Anterior cingulate cortex (tissue), 58 donors: ENCODE measurements around the gene EDIL3.

ENCODE experiments used
- DNase-seq, 58 donors: peaks; one replicate each; lab custom pipeline; 2025; lab: John Stamatoyannopoulos, UW

The EDIL3 gene

GRCh38 chr5:84384604-84385575, at the start of gene EDIL3:
Gene EDIL3, minus strand, starts transcription at chr5:84384880. Its CDS starts 506 bp downstream, at chr5:84384374.
- peak in 55 of 58 donors; percentile 12 to 87 (median 66) for DNase-seq

GRCh38 chr5:84433461-84433860, 48.8 kb upstream of the EDIL3 start:
- DNase-seq = no peak

GRCh38 chr5:84430863-84431663, 46.4 kb upstream of the EDIL3 start:
- peak in 34 of 58 donors; percentile 0 to 74 (median 25) for DNase-seq

GRCh38 chr5:84430079-84430478, 45.4 kb upstream of the EDIL3 start:
- DNase-seq = no peak

DNA sequence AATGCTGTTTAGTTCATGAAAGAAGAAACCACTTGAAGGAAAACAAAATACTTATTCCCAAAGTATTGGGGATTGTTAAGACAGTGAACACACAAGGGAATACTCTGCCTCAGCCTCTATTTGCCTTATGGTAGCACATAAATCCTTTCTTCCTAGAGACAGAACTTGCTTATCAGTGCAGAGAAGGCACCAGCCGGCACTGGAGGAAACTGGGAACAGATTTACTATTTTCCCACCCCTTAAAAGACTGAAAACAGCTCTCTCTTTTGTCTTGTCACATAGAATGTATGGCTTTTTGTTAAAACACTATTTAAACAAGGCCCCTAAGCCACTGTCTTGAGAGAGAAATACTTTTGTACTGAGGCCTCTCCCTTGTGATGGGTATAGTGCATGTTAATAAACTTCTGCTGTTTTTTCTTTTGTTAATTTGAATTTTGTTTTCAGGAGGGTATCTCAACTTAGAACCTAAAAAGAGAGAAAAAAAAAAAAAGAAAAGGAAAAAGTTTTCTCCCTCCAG, 40.7 kb upstream of the EDIL3 start:
- no peak for DNase-seq

- DNase-seq = no peak
Measured at GRCh38 chr5:84419742-84420141, 35.1 kb upstream of the EDIL3 start.

GRCh38 chr5:84411832-84412605, 27.3 kb upstream of the EDIL3 start:
- no peak for DNase-seq

DNA sequence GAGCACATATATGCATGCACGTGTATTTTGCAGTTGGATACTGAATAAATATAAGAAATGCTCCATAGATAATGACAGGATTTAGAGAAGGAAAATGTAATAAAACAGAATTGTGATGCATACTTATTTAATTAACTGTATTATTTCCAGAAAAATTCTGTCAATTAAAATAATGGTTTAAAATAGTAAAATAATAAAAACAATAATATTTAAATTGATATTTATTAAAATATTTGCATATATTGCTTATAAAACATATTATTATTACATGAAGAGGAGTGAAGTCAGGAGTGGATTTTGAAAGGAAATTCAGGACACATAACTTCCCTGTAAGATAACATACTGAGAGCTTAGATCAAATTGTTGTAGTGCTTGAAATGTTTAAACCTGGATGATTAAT, 21.4 kb upstream of the EDIL3 start:
- no peak for DNase-seq

DNA sequence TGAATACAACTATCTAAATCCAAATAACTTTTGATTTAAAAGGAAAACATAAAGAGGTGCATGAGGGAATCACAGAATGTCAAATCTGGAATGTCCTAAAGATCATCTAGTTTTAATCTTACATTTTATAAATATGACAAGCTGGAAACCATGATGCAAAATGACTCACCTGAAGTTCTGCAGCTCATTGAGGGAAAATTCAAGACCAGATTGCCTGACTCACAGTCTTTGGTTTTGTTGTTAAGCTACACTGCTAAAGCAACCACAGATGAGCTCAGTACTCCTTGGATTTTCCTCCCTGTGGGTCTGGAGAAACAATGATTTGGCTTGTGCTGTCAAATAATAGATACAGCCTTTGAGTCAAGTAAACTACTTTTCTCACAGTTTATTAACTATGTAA, 19.1 kb upstream of the EDIL3 start:
- no peak for DNase-seq

- no peak for DNase-seq
Measured at GRCh38 chr5:84397385-84397784, 12.7 kb upstream of the EDIL3 start.

- DNase-seq = no peak
Measured at GRCh38 chr5:84393969-84394368, 9.3 kb upstream of the EDIL3 start.

GRCh38 chr5:84392836-84393235, 8.2 kb upstream of the EDIL3 start:
- no peak for DNase-seq

- DNase-seq = no peak
Measured at GRCh38 chr5:84385705-84386104, 1.0 kb upstream of the EDIL3 start.

DNA sequence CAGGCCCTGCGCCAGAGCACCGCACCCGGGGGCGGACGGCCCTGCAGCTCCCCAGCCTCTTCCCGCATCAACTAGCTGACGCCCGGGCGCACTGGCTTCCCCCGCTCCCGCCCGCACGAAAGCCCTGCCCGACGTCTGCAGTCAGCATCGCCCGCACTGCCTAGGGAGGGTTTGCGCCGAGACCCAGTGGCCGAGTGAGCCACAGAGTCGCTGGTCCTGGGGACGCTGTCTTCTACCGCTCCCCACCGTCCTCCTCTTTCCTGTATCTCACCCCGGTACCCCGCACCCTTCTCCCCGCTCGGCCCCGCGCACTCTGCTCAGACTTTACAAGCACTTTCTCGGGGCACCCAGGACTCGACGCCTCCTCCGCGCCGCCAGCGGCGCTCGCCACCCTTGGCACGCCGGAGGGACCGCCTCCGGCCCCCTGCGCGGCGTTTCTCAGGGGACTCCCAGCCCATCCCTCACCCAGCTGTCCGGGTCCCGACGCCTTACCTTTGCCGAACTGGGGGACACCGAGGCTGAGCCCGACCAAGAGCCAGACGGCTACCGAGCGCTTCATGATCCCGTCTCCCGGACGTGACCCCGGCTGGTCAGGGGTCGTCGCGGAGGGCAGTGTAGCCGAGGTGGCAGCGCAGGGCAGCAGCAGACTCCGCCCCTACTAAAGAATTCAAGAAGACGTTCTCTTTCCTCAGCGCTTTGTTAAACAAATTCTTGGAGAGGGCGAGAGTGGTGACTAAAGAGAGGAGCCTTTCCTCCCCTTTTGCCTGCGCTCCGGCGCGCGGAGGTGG, 670 bp downstream of the EDIL3 start:
- peak in 45 of 58 donors; percentile 17 to 71 (median 52) for DNase-seq

GRCh38 chr5:84383296-84383815, 1.3 kb downstream of the EDIL3 start:
- DNase-seq = peak in 14 of 58 donors; percentile 22 to 64 (median 33)

GRCh38 chr5:84382363-84383295, 2.1 kb downstream of the EDIL3 start:
- peak in 53 of 58 donors; percentile 9 to 69 (median 44) for DNase-seq

DNA sequence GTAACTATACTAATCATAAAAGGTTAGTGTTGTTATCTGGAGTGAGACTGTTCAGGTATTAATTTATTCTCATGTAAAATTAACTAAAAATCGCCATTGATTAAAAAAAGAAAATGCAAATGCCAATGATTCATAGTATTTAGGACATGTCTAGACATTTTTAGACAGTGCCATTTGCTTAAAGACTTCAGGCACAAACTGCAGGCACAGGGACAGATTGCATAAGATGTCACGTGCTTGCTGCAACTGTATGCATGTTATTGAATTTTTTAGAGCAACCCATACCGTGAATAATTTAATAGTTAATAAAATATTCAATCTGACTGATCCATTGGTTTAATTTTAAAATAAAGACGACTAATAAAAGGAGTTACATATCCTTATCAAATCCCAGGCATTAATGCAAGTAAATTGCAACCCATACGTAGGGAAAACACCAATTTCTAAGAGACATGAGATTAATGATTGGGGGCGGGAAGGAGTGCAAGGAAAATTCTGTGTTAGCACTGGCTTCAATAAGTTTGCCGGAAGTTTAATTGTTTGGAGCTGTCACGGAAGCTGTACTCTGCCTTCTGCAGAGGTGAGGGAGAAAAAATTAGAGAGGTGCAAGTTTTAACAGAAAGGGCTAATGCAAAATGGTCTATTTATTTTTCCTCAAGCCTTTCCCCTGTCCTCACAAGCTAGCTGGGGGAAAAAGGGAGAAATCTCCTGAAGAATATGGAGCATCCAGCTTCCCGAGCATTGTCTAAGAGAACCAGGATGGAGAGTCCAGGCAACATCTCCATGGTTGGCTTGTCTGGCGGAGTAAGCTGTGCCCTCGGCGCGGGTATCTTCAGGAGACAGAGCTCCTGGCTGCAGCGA, 2.9 kb downstream of the EDIL3 start:
- peak in 8 of 58 donors; percentile 0 to 34 (median 6) for DNase-seq
